ENCODE measurements around the gene AFM. TPM values are rescaled to one million over a fixed set of nuclear protein-coding genes. Genes with fewer than 3 reads are reported as not detected.

The AFM gene
- total and polyA plus RNA-seq, 7 experiments from 2014 or later = not detected

DNA sequence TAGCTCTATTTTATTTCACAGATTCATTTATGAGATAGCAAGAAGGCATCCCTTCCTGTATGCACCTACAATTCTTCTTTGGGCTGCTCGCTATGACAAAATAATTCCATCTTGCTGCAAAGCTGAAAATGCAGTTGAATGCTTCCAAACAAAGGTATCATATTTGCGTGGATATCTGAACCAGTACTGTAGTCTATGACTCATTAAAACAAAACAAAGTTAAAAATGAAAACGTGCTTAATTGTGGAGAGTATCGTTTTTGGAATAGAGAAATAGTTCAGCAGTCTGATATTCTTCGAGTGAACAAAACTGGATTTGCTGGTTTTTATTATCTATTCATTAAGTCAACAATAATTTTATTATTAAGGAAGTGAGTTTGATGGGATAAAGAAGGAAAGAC lies 39.3 kb upstream of the AFM start:
- Histone ChIP-seq H3K27me3 (ENCODE audit: control insufficient read depth in 2 of 2, insufficient read depth in 2 of 2, low read length in 2 of 2) (peaks cover 0 to 5% of the 10 kb centered on the region in 2 donors), H3K4me1 (ENCODE audit: control insufficient read depth in 2 of 2, insufficient read depth in 2 of 2, low read length in 2 of 2) (no peaks in the 10 kb centered on the region), H3K9me3 (ENCODE audit: control insufficient read depth in 2 of 3, low read length in 3 of 3) (no peaks in the 10 kb centered on the region), H3K36me3 (ENCODE audit: control insufficient read depth in 2 of 3, insufficient read depth in 3 of 3, low read length in 3 of 3) (no peaks in the 10 kb centered on the region), H3K27ac (ENCODE audit: low read depth, low read length) (no peak overlapping the region), H3K4me3 (ENCODE audit: low read length) (no peak overlapping the region)
- H3K36me3 Mint-ChIP-seq = no peaks in the 10 kb centered on the region
- peaks cover under 1 to 23% (median 9%) of the 10 kb centered on the region in 5 donors for H3K27me3 Mint-ChIP-seq
- ChIA-PET CTCF (no interaction called here), POLR2A (no interaction called here)
- H3K27ac Mint-ChIP-seq = no peak overlapping the region
- no peak for DNase-seq
- intact Hi-C loops (cut with micrococcal nuclease) = no loop called here
- H3K4me3 Mint-ChIP-seq = no peak overlapping the region
- ATAC-seq = no peak
- H3K4me1 Mint-ChIP-seq = no peaks in the 10 kb centered on the region
- peaks cover 0 to 2% (median 0%) of the 10 kb centered on the region in 11 donors for H3K9me3 Mint-ChIP-seq

DNA sequence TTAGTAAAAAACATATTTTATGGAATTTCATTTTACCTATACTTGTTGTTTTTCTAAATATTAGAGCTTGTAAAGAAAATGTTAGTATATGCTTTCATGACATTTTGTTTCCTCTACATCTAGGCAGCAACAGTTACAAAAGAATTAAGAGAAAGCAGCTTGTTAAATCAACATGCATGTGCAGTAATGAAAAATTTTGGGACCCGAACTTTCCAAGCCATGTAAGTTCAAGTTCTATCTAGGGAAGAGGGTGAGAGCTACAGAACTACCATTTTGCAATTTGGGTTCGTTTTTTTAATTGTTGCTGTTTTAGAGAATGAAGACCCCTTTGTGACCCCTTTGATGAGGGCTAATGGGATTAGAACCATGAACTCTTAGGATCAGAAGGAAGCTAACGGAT lies 38.3 kb upstream of the AFM start:
- POLR2A ChIA-PET = no interaction called here
- CTCF ChIA-PET = interaction anchor here (0.7 kb wide), 1 partner anchor 8 kb away, joined by 3 read pairs; no protein-coding TSS in a partner anchor
- intact Hi-C loops (cut with micrococcal nuclease) = no loop called here
- Histone ChIP-seq H3K27me3 (ENCODE audit: control insufficient read depth in 2 of 2, insufficient read depth in 2 of 2, low read length in 2 of 2) (peaks cover 0 to 5% of the 10 kb centered on the region in 2 donors), H3K27ac (ENCODE audit: low read depth, low read length) (no peak overlapping the region), H3K4me3 (ENCODE audit: low read length) (no peak overlapping the region), H3K9me3 (ENCODE audit: control insufficient read depth in 2 of 3, low read length in 3 of 3) (no peaks in the 10 kb centered on the region), H3K36me3 (ENCODE audit: control insufficient read depth in 2 of 3, insufficient read depth in 3 of 3, low read length in 3 of 3) (no peaks in the 10 kb centered on the region), H3K4me1 (ENCODE audit: control insufficient read depth in 2 of 2, insufficient read depth in 2 of 2, low read length in 2 of 2) (no peaks in the 10 kb centered on the region)
- DNase-seq (no peak), ATAC-seq (no peak)
- no peaks in the 10 kb centered on the region for H3K36me3 Mint-ChIP-seq
- no peaks in the 10 kb centered on the region for H3K4me1 Mint-ChIP-seq
- peaks cover 0 to 2% (median 0%) of the 10 kb centered on the region in 11 donors for H3K9me3 Mint-ChIP-seq
- H3K27me3 Mint-ChIP-seq = peaks cover 2 to 16% (median 13%) of the 10 kb centered on the region in 5 donors
- H3K4me3 Mint-ChIP-seq = no peak overlapping the region
- H3K27ac Mint-ChIP-seq = no peak overlapping the region

DNA sequence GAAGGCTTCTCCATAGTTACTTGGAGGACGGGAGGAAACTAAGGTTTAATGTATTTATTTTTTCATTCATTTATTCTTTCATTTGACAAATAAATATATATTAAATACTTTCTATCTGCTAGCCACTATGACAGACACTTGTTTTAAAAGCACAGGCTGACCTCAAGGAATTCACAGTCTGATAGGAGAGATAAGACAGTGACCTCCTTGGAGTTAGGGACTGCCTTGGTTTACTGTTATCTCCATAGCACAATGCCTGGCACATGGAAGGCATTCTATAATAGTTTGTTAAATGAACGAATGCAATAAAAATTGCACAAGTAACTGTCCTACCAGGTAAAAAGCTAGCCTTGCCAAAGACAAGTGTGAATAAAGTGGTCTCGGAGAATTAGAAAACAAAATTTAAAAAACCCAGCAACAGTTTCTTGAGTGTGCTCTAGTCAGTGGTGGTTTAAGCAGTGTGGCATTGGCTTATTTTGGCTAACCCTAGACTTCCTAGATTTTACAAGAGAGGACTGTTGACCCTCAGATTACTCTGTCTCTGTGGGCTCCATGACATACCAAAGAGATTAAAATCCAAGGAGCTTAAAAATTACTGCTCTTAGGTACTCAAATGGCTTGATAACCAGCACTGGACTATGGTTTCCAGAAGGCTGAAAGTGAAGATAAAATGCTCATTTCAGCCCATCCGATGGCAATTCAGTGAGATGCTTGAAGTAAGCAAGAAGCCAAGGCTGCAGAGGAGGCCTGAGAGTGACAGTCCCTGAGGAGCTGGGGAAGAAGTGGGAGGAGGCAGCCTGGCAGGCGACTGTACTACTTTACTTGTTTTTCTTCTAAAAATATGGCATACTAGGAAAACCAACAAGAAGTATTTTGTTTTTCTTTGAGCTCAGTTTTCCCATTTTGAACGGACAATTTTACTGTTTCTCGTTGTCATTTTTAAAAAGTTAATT lies 35.9 kb upstream of the AFM start:
- Histone ChIP-seq H3K4me3 (ENCODE audit: low read length) (no peak overlapping the region), H3K4me1 (ENCODE audit: control insufficient read depth in 2 of 2, insufficient read depth in 2 of 2, low read length in 2 of 2) (no peaks in the 10 kb centered on the region), H3K9me3 (ENCODE audit: control insufficient read depth in 2 of 3, low read length in 3 of 3) (no peaks in the 10 kb centered on the region), H3K36me3 (ENCODE audit: control insufficient read depth in 2 of 3, insufficient read depth in 3 of 3, low read length in 3 of 3) (no peaks in the 10 kb centered on the region), H3K27me3 (ENCODE audit: control insufficient read depth in 2 of 2, insufficient read depth in 2 of 2, low read length in 2 of 2) (peaks cover 0 to 5% of the 10 kb centered on the region in 2 donors), H3K27ac (ENCODE audit: low read depth, low read length) (no peak overlapping the region)
- intact Hi-C loops (cut with micrococcal nuclease) = loop anchor here (1.0 to 5.0 kb wide), 6 partner anchors 105 to 1149 kb away; partner anchors contain the start of gene ANKRD17 (in 1 of the 2)
- ChIA-PET POLR2A (no interaction called here), CTCF (interaction anchor here (0.8 kb wide), 2 partner anchors 23 to 132 kb away, joined by 3 to 4 read pairs; no protein-coding TSS in a partner anchor)
- Mint-ChIP-seq H3K4me3 (no peak overlapping the region), H3K4me1 (no peaks in the 10 kb centered on the region), H3K27ac (no peak overlapping the region), H3K27me3 (peaks cover 2 to 23% (median 16%) of the 10 kb centered on the region in 5 donors), H3K36me3 (no peaks in the 10 kb centered on the region), H3K9me3 (peaks cover 0 to 2% (median 0%) of the 10 kb centered on the region in 11 donors)
- ATAC-seq (no peak), DNase-seq (no peak)

DNA sequence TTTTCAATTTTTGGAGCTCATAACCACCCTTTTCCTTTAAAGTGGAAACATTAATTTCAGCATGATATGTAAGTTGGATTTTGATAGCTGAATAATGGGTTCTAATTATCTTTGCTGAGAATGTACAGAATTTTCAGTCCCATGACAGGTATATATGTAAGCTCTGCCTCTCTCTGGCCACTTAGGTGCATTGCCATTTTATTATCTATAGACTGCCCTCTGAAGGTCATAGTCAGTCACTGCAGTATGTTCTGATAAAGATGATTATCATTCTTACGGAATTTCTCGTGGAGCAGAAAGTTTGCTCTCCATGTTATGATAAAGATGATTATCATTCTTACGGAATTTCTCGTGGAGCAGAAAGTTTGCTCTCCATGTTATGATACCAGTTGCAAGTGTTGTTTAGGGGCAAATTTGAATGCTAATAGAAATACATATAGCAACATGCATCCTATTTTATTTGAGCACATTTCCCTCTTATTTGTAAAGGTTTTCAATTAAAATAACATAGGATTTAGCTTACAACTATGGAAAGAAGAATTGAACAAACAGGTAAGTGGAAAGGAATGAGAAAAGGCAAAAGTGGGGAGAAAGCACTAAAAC lies 35.1 kb upstream of the AFM start:
- Histone ChIP-seq H3K36me3 (ENCODE audit: control insufficient read depth in 2 of 3, insufficient read depth in 3 of 3, low read length in 3 of 3) (peaks cover 0 to 3% (median 0%) of the 10 kb centered on the region in 3 experiments), H3K4me3 (ENCODE audit: low read length) (no peak overlapping the region), H3K4me1 (ENCODE audit: control insufficient read depth in 2 of 2, insufficient read depth in 2 of 2, low read length in 2 of 2) (no peaks in the 10 kb centered on the region), H3K27me3 (ENCODE audit: control insufficient read depth in 2 of 2, insufficient read depth in 2 of 2, low read length in 2 of 2) (peaks cover 0 to 5% of the 10 kb centered on the region in 2 donors), H3K27ac (ENCODE audit: low read depth, low read length) (no peak overlapping the region), H3K9me3 (ENCODE audit: control insufficient read depth in 2 of 3, low read length in 3 of 3) (no peaks in the 10 kb centered on the region)
- DNase-seq = peak in 5 of 9 donors; percentile 1 to 35 (median 18)
- Mint-ChIP-seq H3K4me3 (no peak overlapping the region), H3K27me3 (peaks cover 2 to 25% (median 16%) of the 10 kb centered on the region in 5 donors), H3K27ac (no peak overlapping the region), H3K36me3 (no peaks in the 10 kb centered on the region), H3K4me1 (no peaks in the 10 kb centered on the region), H3K9me3 (peaks cover 0 to 2% (median 0%) of the 10 kb centered on the region in 11 donors)
- ATAC-seq = peak; percentile 86
- intact Hi-C loops (cut with micrococcal nuclease) = loop anchor here (1.0 to 5.0 kb wide), 6 partner anchors 106 to 1150 kb away; partner anchors contain the start of gene ANKRD17 (in 1 of the 2)
- CTCF ChIA-PET = interaction anchor here (0.8 kb wide), 2 partner anchors 22 to 132 kb away, joined by 3 to 4 read pairs; no protein-coding TSS in a partner anchor
- POLR2A ChIA-PET = no interaction called here

DNA sequence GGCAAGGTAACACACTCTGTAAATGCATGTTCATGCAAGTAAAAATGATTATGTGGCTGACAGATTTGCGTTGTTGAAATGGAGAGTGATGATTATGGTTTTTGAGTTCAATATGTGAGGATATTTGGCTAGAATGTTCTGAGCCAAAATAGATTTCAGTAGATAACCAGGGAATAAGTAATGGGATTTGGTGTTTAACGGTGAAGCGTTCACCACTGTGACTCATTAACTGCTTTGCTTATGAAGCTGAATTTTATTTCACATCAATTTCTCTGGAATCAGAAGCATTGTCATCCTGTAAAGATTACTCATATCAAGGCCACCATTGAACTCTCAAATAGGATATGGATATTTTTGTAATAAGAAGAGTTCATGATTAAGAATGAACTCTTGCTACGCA lies 33.9 kb upstream of the AFM start:
- peaks cover 0 to 5% of the 10 kb centered on the region in 2 donors for H3K27me3 ChIP-seq (ENCODE audit: control insufficient read depth in 2 of 2, insufficient read depth in 2 of 2, low read length in 2 of 2)
- ATAC-seq (no peak), DNase-seq (no peak)
- Mint-ChIP-seq H3K4me1 (no peaks in the 10 kb centered on the region), H3K4me3 (no peak overlapping the region), H3K27ac (no peak overlapping the region), H3K36me3 (no peaks in the 10 kb centered on the region), H3K27me3 (peaks cover 0 to 20% (median 13%) of the 10 kb centered on the region in 5 donors), H3K9me3 (no peaks in the 10 kb centered on the region)
- H3K36me3 ChIP-seq (ENCODE audit: control insufficient read depth in 2 of 3, insufficient read depth in 3 of 3, low read length in 3 of 3) = peaks cover 0 to 3% (median 0%) of the 10 kb centered on the region in 3 experiments
- no peaks in the 10 kb centered on the region for H3K4me1 ChIP-seq (ENCODE audit: control insufficient read depth in 2 of 2, insufficient read depth in 2 of 2, low read length in 2 of 2)
- no peak overlapping the region for H3K4me3 ChIP-seq (ENCODE audit: low read length)
- intact Hi-C loops (cut with micrococcal nuclease) = loop anchor here (2.0 to 5.0 kb wide), 5 partner anchors 107 to 1151 kb away; no protein-coding TSS in a partner anchor
- ChIA-PET CTCF (no interaction called here), POLR2A (no interaction called here)
- no peak overlapping the region for H3K27ac ChIP-seq (ENCODE audit: low read depth, low read length)
- H3K9me3 ChIP-seq (ENCODE audit: control insufficient read depth in 2 of 3, low read length in 3 of 3) = no peaks in the 10 kb centered on the region

DNA sequence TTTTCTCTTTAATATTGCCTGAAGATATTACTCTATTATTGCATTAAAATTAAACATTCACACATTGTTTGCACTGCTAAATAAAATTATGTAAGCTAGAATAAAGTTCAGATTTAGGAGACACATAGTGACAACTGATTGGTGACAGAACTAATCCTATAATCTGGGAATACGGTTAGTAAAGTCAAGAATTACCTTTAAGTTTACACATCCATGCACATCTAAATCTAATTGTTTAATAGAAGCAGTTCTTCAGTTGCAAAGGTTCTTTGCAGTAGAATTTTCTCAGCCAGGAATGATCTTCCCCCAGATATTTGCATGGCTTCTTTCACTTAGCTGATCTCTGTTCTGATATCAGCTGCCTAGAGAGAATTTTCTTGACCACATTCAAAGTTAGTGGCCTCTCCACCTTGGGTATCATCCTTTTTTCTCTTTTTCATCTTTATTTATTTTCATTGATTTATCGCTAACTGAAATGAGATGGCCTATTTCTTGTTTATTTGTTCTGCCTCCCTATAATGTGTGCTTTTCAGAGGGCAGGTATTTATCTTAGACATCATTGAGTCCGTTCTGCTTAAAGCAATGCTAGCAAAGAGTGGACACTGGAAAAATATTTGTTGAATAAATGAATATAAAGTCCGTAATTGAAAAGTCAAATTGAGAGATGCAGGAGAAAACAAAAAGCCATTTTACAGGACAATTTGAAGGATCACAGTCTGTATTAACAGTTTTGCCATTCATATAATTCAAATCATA lies 32.9 kb upstream of the AFM start:
- Histone ChIP-seq H3K4me1 (ENCODE audit: control insufficient read depth in 2 of 2, insufficient read depth in 2 of 2, low read length in 2 of 2) (no peaks in the 10 kb centered on the region), H3K36me3 (ENCODE audit: control insufficient read depth in 2 of 3, insufficient read depth in 3 of 3, low read length in 3 of 3) (peaks cover 0 to 3% (median 0%) of the 10 kb centered on the region in 3 experiments), H3K4me3 (ENCODE audit: low read length) (no peak overlapping the region), H3K9me3 (ENCODE audit: control insufficient read depth in 2 of 3, low read length in 3 of 3) (no peaks in the 10 kb centered on the region), H3K27me3 (ENCODE audit: control insufficient read depth in 2 of 2, insufficient read depth in 2 of 2, low read length in 2 of 2) (peaks cover 0 to 5% of the 10 kb centered on the region in 2 donors), H3K27ac (ENCODE audit: low read depth, low read length) (no peak overlapping the region)
- no peak for DNase-seq
- CTCF ChIA-PET = no interaction called here
- H3K4me1 Mint-ChIP-seq = no peaks in the 10 kb centered on the region
- H3K36me3 Mint-ChIP-seq = no peaks in the 10 kb centered on the region
- H3K27me3 Mint-ChIP-seq = peaks cover 0 to 20% (median 13%) of the 10 kb centered on the region in 5 donors
- ATAC-seq = no peak
- H3K9me3 Mint-ChIP-seq = no peaks in the 10 kb centered on the region
- POLR2A ChIA-PET = no interaction called here
- intact Hi-C loops (cut with micrococcal nuclease) = loop anchor here in 1 of 2 donors (5.0 kb wide), 2 partner anchors 204 to 746 kb away; no protein-coding TSS in a partner anchor
- H3K27ac Mint-ChIP-seq = no peak overlapping the region
- no peak overlapping the region for H3K4me3 Mint-ChIP-seq

Data from naive thymus-derived CD4-positive, alpha-beta T cell (primary cell).